ENCODE data around the gene RETSAT. TPM values are rescaled to one million over a fixed set of nuclear protein-coding genes. Genes with fewer than 3 reads are reported as not detected.
A peak's percentile ranks its signal among the peaks of the same experiment; 100 is the strongest.
"Not testable (repeated sequence)": the region's sequence is repeated elsewhere in the genome, so short reads cannot be mapped to it uniquely, and the experiment has no call there.

Gene RETSAT
- total RNA-seq, 2 experiments from 2014 or later = 30.1 to 31.1 TPM

- H3K36me3 Mint-ChIP-seq (ENCODE audit: low read depth) = peaks cover 10% of the 10 kb centered on the region
- DNase-seq = no peak
- no peaks in the 10 kb centered on the region for H3K27me3 Mint-ChIP-seq
- H3K4me3 Mint-ChIP-seq = no peak overlapping the region
- H3K27ac Mint-ChIP-seq = no peak overlapping the region
- ChIA-PET CTCF (interaction anchor here (1.2 kb wide), 1 partner anchor 16 kb away, joined by 3 read pairs; the partner anchor contains the start of genes ELMOD3 and RETSAT), POLR2A (interaction anchor here (0.6 to 2.2 kb wide), 4 partner anchors 17 to 241 kb away, joined by 3 to 10 read pairs (median 4); partner anchors contain the start of genes C2orf68, ELMOD3 and RETSAT)
- no peaks in the 10 kb centered on the region for H3K4me1 Mint-ChIP-seq
- no peaks in the 10 kb centered on the region for H3K9me3 Mint-ChIP-seq
Observed at GRCh38 chr2:85371045-85371444, 16.7 kb upstream of the RETSAT start.

DNA sequence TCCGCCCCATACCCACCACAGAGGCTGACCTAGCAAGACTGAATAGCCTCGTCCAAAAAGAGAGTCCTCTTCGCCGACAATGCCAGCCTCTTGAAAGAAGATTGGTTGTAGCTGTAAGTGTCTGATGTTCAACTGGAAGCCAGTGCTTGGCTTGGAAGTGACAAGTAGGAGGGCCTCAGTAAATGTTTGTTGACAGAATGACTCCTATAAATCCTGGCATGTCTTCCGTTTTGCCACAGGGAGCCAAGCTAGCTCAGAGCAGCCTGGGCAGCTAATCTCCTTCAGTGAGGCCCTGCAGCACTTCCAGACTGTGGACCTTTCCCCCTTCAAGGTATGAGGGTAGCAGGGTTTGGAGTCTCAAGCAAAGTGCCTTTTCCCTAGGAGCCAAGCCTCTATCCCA, 15.2 kb upstream of the RETSAT start:
- H3K9me3 Mint-ChIP-seq = no peaks in the 10 kb centered on the region
- H3K27ac Mint-ChIP-seq = no peak overlapping the region
- H3K36me3 Mint-ChIP-seq (ENCODE audit: low read depth) = peaks cover 5% of the 10 kb centered on the region
- POLR2A ChIA-PET = interaction anchor here (2.2 kb wide), 1 partner anchor 15 kb away, joined by 10 read pairs; the partner anchor contains the start of genes ELMOD3 and RETSAT
- no peak overlapping the region for H3K4me3 Mint-ChIP-seq
- CTCF ChIA-PET = interaction anchor here (1.1 to 1.4 kb wide), 3 partner anchors 50 to 445 kb away, joined by 3 to 5 read pairs (median 4); no protein-coding TSS in a partner anchor
- no peaks in the 10 kb centered on the region for H3K4me1 Mint-ChIP-seq
- DNase-seq = no peak
- no peaks in the 10 kb centered on the region for H3K27me3 Mint-ChIP-seq

DNA sequence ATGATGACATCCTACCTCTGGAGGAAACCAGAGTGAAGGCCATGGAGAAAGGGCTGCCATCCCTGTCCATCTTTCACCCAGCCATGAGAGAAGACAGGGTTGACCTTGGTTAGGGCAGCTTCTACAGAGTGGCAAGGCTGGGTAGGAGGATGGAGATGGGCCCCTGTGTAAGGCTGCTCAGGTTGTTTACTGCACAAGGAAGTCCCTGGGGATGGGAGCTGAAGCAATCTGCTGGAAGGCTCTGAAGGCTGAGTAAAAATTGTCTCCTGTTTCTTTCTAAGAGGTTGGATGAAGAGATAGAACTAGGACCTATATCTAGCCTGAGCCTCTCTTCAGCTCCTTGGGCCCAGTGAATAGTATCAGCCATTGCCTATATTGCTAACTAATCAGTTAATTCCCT, 14.6 kb upstream of the RETSAT start:
- Mint-ChIP-seq H3K9me3 (no peaks in the 10 kb centered on the region), H3K4me3 (no peak overlapping the region), H3K36me3 (ENCODE audit: low read depth) (peaks cover 5% of the 10 kb centered on the region), H3K27me3 (no peaks in the 10 kb centered on the region), H3K27ac (no peak overlapping the region), H3K4me1 (no peaks in the 10 kb centered on the region)
- DNase-seq = no peak
- ChIA-PET CTCF (interaction anchor here (1.4 kb wide), 1 partner anchor 70 kb away, joined by 4 read pairs; no protein-coding TSS in a partner anchor), POLR2A (no interaction called here)

DNA sequence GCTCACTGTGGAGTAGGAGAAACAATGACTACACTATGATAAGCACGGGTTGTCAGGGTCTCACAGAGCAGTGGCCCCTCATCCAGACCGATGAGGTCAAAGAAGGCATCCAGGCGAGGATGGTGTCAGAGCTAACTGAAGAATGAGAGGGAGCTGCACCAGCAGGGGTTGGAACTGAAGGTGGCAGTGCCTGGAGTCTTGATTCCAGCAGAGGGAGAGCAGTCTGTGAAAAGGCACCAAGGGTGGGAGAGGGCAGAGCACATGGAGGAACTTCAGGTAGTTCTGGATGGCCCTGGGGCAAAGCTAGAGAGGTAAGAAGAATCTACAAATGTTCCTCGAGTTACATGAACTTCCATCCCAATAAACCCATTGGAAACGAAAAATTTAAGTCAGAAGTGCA, 12.9 kb upstream of the RETSAT start:
- Mint-ChIP-seq H3K36me3 (ENCODE audit: low read depth) (peaks cover 14% of the 10 kb centered on the region), H3K4me1 (no peaks in the 10 kb centered on the region), H3K4me3 (no peak overlapping the region), H3K9me3 (no peaks in the 10 kb centered on the region), H3K27me3 (no peaks in the 10 kb centered on the region), H3K27ac (no peak overlapping the region)
- DNase-seq = no peak
- ChIA-PET POLR2A (interaction anchor here (2.1 kb wide), 1 partner anchor 40 kb away, joined by 8 read pairs; the partner anchor contains the start of gene TGOLN2), CTCF (no interaction called here)

DNA sequence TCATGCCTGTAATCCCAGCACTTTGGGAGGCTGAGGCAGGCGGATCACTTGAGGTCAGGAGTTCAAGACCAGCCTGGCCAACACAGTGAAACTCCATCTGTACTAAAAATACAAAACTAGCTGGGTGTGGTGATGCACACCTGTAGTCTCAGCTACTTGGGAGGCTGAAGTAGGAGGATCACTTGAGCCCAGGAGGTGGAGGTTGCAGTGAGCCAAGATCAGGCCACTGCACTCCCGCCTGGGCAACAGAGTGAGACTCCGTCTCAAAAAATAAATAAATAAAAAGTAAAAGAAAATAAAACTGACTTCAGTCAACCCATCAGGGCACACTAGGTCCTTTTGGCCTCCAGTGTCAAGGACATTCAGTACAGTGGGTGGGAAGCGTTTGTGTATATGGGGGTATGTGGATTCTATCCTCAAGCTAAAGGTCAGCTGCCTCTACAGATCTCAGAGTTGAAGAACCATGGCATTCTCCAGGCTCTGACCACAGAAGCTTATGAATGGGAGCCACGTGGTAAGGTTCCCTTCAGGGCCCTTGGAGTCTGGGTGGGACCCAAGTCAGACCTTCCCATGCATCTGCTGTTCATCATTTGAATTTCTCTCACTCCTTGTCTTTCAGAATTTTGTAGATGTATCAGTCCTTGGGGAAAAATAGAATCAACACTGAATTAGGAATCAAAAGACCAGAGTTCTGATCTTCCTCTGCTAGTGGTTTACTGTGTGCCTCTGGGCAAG, 8.5 kb upstream of the RETSAT start:
- peaks cover 31% of the 10 kb centered on the region for H3K36me3 Mint-ChIP-seq (ENCODE audit: low read depth)
- DNase-seq, POLR2A ChIA-PET, CTCF ChIA-PET, H3K4me3 Mint-ChIP-seq, H3K4me1 Mint-ChIP-seq, H3K9me3 Mint-ChIP-seq, H3K27ac Mint-ChIP-seq, H3K27me3 Mint-ChIP-seq: not testable (repeated sequence)

DNA sequence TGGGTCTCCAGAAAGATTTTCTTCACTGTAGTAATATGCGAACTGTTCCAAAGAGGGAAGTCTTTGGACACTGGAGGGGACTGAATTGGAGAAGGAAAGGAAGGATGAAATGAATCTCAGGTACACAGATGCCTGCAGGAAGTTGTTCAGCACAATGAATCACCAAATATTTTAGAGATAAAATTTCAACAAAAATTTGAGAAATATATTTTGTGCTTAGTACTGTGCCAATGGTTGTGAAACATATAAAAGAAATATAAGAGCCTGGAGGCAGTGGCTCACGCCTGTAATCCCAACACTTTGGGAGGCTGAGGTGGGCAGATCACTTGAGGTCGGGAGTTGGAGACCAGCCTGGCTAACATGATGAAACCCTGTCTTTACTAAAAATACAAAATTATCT, 3.4 kb upstream of the RETSAT start:
- DNase-seq = no peak
- H3K27me3 Mint-ChIP-seq = no peaks in the 10 kb centered on the region
- H3K4me3 Mint-ChIP-seq = no peak overlapping the region
- no peaks in the 10 kb centered on the region for H3K9me3 Mint-ChIP-seq
- H3K27ac Mint-ChIP-seq = no peak overlapping the region
- ChIA-PET CTCF (interaction anchor here (0.6 to 1.0 kb wide), 5 partner anchors 12 to 730 kb away, joined by 3 to 5 read pairs (median 3); no protein-coding TSS in a partner anchor), POLR2A (interaction anchor here (1.0 to 14.8 kb wide), 2 partner anchors 34 to 181 kb away, joined by 4 to 234 read pairs; partner anchors contain the start of genes MAT2A and TGOLN2)
- H3K4me1 Mint-ChIP-seq = peaks cover 36% of the 10 kb centered on the region
- peaks cover 43% of the 10 kb centered on the region for H3K36me3 Mint-ChIP-seq (ENCODE audit: low read depth)

GRCh38 chr2:85356186-85356585, 1.9 kb upstream of the RETSAT start:
- Mint-ChIP-seq H3K4me1 (peaks cover 43% of the 10 kb centered on the region), H3K4me3 (peak overlapping the region; percentile 99), H3K9me3 (no peaks in the 10 kb centered on the region), H3K27ac (no peak overlapping the region), H3K36me3 (ENCODE audit: low read depth) (peaks cover 38% of the 10 kb centered on the region), H3K27me3 (no peaks in the 10 kb centered on the region)
- POLR2A ChIA-PET = interaction anchor here (3.6 to 14.8 kb wide), 2 partner anchors 33 to 63 kb away, joined by 26 to 234 read pairs; partner anchors contain the start of genes SH2D6 and TGOLN2
- no peak for DNase-seq
- CTCF ChIA-PET = no interaction called here

DNA sequence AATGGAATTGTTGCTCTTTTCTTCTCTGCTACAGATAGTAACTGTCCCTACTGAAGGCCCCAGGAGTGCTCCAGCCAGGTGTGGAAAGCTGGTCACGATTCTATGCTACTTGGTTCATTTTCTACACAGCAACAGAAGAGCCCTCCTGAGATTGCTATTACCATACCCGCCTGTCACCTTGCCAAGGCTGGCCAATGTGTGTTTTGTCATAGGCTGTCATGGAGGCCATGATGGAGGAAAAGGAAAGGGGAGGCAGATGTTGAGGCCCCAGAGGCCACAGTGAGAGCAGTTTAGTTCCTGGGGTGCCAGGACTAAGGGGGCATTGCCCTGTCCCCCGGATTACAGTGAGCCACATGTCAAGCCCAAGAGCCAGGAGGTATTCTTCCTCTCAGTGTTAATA, 1.2 kb upstream of the RETSAT start:
- no peak for DNase-seq
- H3K4me3 Mint-ChIP-seq = peak overlapping the region; percentile 99
- POLR2A ChIA-PET = interaction anchor here (0.6 to 14.8 kb wide), 16 partner anchors 9 to 1085 kb away, joined by 3 to 234 read pairs (median 10); partner anchors contain the start of genes CAPG, GGCX, KDM3A and MAT2A
- peaks cover 45% of the 10 kb centered on the region for H3K4me1 Mint-ChIP-seq
- peaks cover 42% of the 10 kb centered on the region for H3K36me3 Mint-ChIP-seq (ENCODE audit: low read depth)
- H3K27me3 Mint-ChIP-seq = no peaks in the 10 kb centered on the region
- CTCF ChIA-PET = interaction anchor here (0.9 to 1.6 kb wide), 3 partner anchors 14 to 64 kb away, joined by 3 to 8 read pairs (median 8); partner anchors contain the start of gene TGOLN2
- peak overlapping the region; percentile 11 for H3K27ac Mint-ChIP-seq
- H3K9me3 Mint-ChIP-seq = no peaks in the 10 kb centered on the region

GRCh38 chr2:85355073-85355410, 714 bp upstream of the RETSAT start:
- CTCF ChIA-PET = interaction anchor here (0.9 to 2.1 kb wide), 6 partner anchors 14 to 282 kb away, joined by 3 to 10 read pairs (median 6); partner anchors contain the start of gene TGOLN2
- Mint-ChIP-seq H3K27ac (peak overlapping the region; percentile 93), H3K4me1 (peaks cover 45% of the 10 kb centered on the region), H3K36me3 (ENCODE audit: low read depth) (peaks cover 47% of the 10 kb centered on the region), H3K27me3 (no peaks in the 10 kb centered on the region), H3K9me3 (no peaks in the 10 kb centered on the region), H3K4me3 (peak overlapping the region; percentile 99)
- no peak for DNase-seq
- POLR2A ChIA-PET = interaction anchor here (0.6 to 14.8 kb wide), 24 partner anchors 9 to 1086 kb away, joined by 3 to 234 read pairs (median 8); partner anchors contain the start of genes CAPG, GGCX, KDM3A and MAT2A

DNA sequence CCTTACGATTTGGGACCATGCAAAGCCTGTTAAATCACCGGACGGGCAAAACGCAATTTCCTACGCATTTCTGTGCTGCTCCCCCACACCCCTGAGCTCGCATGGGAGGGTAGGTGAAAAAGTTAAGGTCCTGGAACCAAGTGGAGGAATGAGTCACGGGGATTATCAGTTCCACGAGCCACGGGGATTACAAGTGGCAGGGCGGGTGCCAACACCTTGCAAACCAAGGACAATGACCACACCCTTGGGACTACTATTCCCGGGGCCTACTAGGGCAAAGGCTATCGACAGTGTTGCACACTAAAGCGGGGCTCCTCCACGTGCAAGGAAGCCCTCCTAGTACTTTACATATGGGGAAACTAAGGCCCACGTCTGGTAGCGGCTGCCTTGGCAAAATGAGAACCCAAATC, 447 bp downstream of the RETSAT start:
- no peaks in the 10 kb centered on the region for H3K27me3 Mint-ChIP-seq
- H3K9me3 Mint-ChIP-seq = no peaks in the 10 kb centered on the region
- H3K27ac Mint-ChIP-seq = peak overlapping the region; percentile 93
- CTCF ChIA-PET = interaction anchor here (1.1 to 2.1 kb wide), 7 partner anchors 17 to 283 kb away, joined by 3 to 10 read pairs (median 5); partner anchors contain the start of genes MAT2A and TGOLN2
- H3K4me1 Mint-ChIP-seq = peaks cover 43% of the 10 kb centered on the region
- H3K36me3 Mint-ChIP-seq (ENCODE audit: low read depth) = peaks cover 52% of the 10 kb centered on the region
- H3K4me3 Mint-ChIP-seq = peak overlapping the region; percentile 99
- no peak for DNase-seq
- POLR2A ChIA-PET = interaction anchor here (0.6 to 14.8 kb wide), 27 partner anchors 12 to 384 kb away, joined by 3 to 234 read pairs (median 7); partner anchors contain the start of genes CAPG, GGCX, MAT2A and SH2D6

DNA sequence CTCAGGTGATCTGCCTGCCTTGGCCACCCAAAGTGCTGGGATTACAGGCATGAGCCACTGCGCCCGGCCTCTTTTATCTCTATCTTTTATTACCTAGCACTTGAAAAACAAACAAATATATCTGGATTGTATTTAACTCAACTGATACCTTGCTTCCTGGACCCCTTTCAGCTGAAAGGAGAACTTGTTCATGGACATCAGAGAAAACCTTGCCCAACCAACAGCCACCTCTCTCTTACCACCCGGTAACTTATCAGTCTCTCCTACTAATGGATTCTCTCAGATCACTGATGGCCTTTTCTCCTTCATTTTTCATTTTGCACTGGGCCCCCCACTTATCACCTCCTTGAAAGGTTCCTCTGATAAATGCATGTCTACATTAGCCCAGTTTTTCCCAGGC, 6.7 kb downstream of the RETSAT start:
- no peaks in the 10 kb centered on the region for H3K27me3 Mint-ChIP-seq
- CTCF ChIA-PET = interaction anchor here (1.1 kb wide), 1 partner anchor 9 kb away, joined by 4 read pairs; no protein-coding TSS in a partner anchor
- DNase-seq = no peak
- H3K4me3 Mint-ChIP-seq = no peak overlapping the region
- peaks cover 8% of the 10 kb centered on the region for H3K4me1 Mint-ChIP-seq
- no peaks in the 10 kb centered on the region for H3K9me3 Mint-ChIP-seq
- peaks cover 52% of the 10 kb centered on the region for H3K36me3 Mint-ChIP-seq (ENCODE audit: low read depth)
- H3K27ac Mint-ChIP-seq = peak overlapping the region; percentile 23
- POLR2A ChIA-PET = interaction anchor here (14.8 kb wide), 1 partner anchor 24 kb away, joined by 234 read pairs; the partner anchor contains the start of gene TGOLN2

GRCh38 chr2:85344356-85344954, 9.9 kb downstream of the RETSAT start:
- H3K4me3 Mint-ChIP-seq = no peak overlapping the region
- H3K36me3 Mint-ChIP-seq (ENCODE audit: low read depth) = peaks cover 37% of the 10 kb centered on the region
- H3K4me1 Mint-ChIP-seq = no peaks in the 10 kb centered on the region
- no peak overlapping the region for H3K27ac Mint-ChIP-seq
- ChIA-PET CTCF (no interaction called here), POLR2A (no interaction called here)
- no peak for DNase-seq
- H3K27me3 Mint-ChIP-seq = no peaks in the 10 kb centered on the region
- no peaks in the 10 kb centered on the region for H3K9me3 Mint-ChIP-seq
